Sigmoid colon (tissue), 7 donors: ENCODE measurements around the gene ADA. TPM values are rescaled to one million over a fixed set of nuclear protein-coding genes. Genes with fewer than 3 reads are reported as not detected.

Source experiments
- DNase-seq: peaks from one replicate; pipeline ENCODE4 v3.0.0-alpha.2; 2019
- H3K27ac ChIP-seq, 4 donors: fragments of 200-600 bp; sonication (generic); one replicate each; pipeline ENCODE4 v1.5.1; 2016 to 2019; ENCODE audit warnings: mild to moderate bottlenecking in 1 of 4
- H3K27me3 ChIP-seq, 3 donors: fragments of 200-600 bp; sonication (generic); one replicate each; pipeline ENCODE4 v1.5.1; 2019; ENCODE audit warnings: mild to moderate bottlenecking in 1 of 3
- H3K36me3 ChIP-seq, 4 donors: fragments of 200-600 bp; sonication (generic); one replicate each; pipeline ENCODE4 v1.5.1; 2016 to 2019
- H3K4me1 ChIP-seq, 4 donors: fragments of 200-600 bp; sonication (generic); one replicate each; pipeline ENCODE4 v1.5.1; 2017 to 2019
- H3K4me3 ChIP-seq, 4 donors: fragments of 200-600 bp; sonication (generic); one replicate each; pipeline ENCODE4 v1.5.1; 2017 to 2019; ENCODE audit warnings: mild to moderate bottlenecking in 2 of 4, moderate library complexity in 1 of 4
- H3K9me3 ChIP-seq, 4 donors: fragments of 200-600 bp in 3 of 4; sonication (generic) in 3 of 4; one replicate each; pipeline versions ENCODE4 v1.5.1 to v1.6.1; 2013 to 2019
- EP300 ChIP-seq, 4 donors: sonication (generic); formaldehyde crosslinking; IDR thresholded peaks; one replicate each; pipeline ENCODE4 v1.6.1; 2017; ENCODE audit warnings: antibody characterized with exemption in 4 of 4
- POLR2A ChIP-seq, 2 donors: fragments of 450-650 bp; IDR thresholded peaks; one replicate each; pipeline ENCODE4 v1.6.1; 2016; ENCODE audit warnings: antibody characterized with exemption in 2 of 2, mild to moderate bottlenecking in 2 of 2, moderate library complexity in 2 of 2
- POLR2AphosphoS5 ChIP-seq, 4 donors: sonication (generic); formaldehyde crosslinking; IDR thresholded peaks; one replicate each; pipeline ENCODE4 v1.6.1; 2017; ENCODE audit warnings: antibody characterized with exemption in 4 of 4
- WGBS, 2 donors: extraction: QIAGEN DNeasy Blood & Tissue Kit; methylation state at CpG; one replicate each; pipeline ENCODE4 v1.1.7; 2013; 5-methylcytosine and 5-hydroxymethylcytosine counted together
- intact Hi-C: fragments of 100-400 bp; cut with DNase I; formaldehyde crosslinking; loops from one replicate; pipeline ENCODE4 v1.15.1; 2023
- polyA plus RNA-seq, 3 donors: library from polyadenylated mRNA; stranded (reverse); fragments of 200-250 nt; gene quantifications; one replicate each; pipeline ENCODE4 v1.2.3, GENCODE V29; 2013
- total RNA-seq, 4 donors: library from RNA; depleted of rRNA; stranded (reverse); fragments of >200 nt; gene quantifications; one replicate each; pipeline ENCODE4 v1.1.0, GENCODE V29; 2016
- TF ChIP-seq, protein P1 (sequence below), 4 experiments: fragments of 450-650 bp in 3 of 4; fragments of 200-600 bp in 1 of 4; IDR thresholded peaks; one replicate each; pipeline ENCODE4 v1.5.1; 2016 to 2019; ENCODE audit warnings: antibody characterized with exemption in 4 of 4, mild to moderate bottlenecking in 3 of 4, moderate library complexity in 2 of 4
- donor health status: healthy with polysubstance abuse.
- donor health status: Bipolar disorder and iron deficiency.
- donor health status: healthy.

ADA gene
- total and polyA plus RNA-seq, 7 donors, result 2.5 to 17.1 (median 11.1) TPM

DNA sequence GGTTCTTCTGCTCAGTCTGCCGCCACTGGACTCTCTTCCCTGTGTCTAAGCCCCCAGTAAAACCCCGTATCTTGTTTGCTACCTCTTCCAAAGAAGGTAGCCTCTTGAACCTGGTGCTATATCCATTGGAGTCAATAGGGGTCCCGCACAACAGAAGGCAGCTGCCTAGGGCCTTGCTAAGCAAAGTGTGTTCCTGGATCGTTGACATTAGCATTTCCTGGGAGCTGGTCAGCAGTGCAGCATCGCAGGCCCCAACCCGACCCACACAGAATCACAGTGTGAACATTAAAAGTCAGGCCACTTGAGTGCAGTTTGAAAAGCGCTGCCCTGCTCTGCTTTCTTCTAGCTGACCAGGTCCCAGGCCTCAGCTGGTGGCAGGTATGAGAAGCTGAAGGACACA lies 2.9 kb downstream of the ADA start:
- no peak overlapping the region for H3K27ac ChIP-seq
- H3K4me1 ChIP-seq, result peaks cover 2 to 45% (median 28%) of the 10 kb centered on the region in 4 donors
- intact Hi-C loops, result no loop called here
- no peak for TF ChIP-seq POLR2A (IDR thresholded peaks at IDR 0.05)
- no peak for TF ChIP-seq EP300 (IDR thresholded peaks at IDR 0.05)
- TF ChIP-seq POLR2AphosphoS5 (IDR thresholded peaks at IDR 0.05), result no peak
- TF ChIP-seq, protein P1, sequence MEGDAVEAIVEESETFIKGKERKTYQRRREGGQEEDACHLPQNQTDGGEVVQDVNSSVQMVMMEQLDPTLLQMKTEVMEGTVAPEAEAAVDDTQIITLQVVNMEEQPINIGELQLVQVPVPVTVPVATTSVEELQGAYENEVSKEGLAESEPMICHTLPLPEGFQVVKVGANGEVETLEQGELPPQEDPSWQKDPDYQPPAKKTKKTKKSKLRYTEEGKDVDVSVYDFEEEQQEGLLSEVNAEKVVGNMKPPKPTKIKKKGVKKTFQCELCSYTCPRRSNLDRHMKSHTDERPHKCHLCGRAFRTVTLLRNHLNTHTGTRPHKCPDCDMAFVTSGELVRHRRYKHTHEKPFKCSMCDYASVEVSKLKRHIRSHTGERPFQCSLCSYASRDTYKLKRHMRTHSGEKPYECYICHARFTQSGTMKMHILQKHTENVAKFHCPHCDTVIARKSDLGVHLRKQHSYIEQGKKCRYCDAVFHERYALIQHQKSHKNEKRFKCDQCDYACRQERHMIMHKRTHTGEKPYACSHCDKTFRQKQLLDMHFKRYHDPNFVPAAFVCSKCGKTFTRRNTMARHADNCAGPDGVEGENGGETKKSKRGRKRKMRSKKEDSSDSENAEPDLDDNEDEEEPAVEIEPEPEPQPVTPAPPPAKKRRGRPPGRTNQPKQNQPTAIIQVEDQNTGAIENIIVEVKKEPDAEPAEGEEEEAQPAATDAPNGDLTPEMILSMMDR (IDR thresholded peaks at IDR 0.05), result no peak
- no peaks in the 10 kb centered on the region for H3K36me3 ChIP-seq
- WGBS, 2 donors, result 81 to 89% methylated on average over 7 of the region's 7 CpGs
- H3K27me3 ChIP-seq, result no peaks in the 10 kb centered on the region
- DNase-seq, result no peak
- H3K4me3 ChIP-seq, result no peak overlapping the region
- H3K9me3 ChIP-seq, result no peaks in the 10 kb centered on the region

DNA sequence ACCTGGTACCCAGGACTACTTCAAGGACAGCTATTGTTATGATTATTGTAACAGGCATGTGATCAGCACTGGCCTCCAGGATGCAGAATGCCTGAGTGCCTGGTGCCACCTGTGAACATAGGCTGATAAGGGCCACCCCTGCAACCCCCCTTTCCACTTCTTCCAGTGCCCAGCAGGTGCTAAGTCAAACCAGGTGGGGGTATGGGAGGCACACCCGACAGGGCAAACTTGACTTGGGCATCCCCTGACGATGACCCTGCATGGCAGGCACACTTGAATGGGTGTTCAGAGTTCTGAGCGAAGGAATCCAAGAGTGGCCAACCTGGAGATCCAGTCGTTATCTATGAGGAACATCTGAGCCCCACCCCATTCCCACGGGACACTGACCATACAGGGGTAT lies 3.4 kb downstream of the ADA start:
- intact Hi-C loops, result no loop called here

DNA sequence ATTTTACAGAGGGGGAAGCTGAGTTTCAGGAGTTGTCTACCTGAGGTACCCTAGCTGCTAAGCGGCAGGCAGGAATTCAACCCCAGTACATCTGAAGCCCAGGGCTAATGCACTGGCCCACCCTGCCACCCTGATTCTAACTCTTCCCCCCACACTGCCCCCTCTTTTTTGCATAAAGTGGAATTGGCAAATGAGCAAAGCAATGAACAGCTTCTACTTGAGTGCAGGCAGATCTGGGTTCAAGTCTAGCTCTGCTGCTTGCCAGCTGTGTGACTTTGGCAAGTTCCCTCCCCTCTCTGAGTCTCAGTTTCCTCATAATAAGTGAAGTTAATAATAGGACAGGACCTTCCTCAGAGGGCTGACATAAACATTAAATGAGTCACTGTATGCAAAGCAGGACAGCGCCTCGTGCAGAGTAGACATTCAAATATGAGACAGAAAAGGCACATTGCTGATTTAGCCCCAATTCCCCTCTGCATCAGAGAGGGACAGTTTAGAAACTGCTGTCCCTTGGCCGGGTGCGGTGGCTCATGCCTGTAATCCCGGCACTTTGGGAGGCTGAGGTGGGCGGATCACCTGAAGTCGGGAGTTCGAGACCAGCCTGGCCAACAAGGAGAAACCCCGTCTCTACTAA lies 4.7 kb downstream of the ADA start:
- TF ChIP-seq POLR2AphosphoS5 (IDR thresholded peaks at IDR 0.05) (no peak), EP300 (IDR thresholded peaks at IDR 0.05) (no peak), POLR2A (IDR thresholded peaks at IDR 0.05) (no peak)
- TF ChIP-seq, protein P1 (IDR thresholded peaks at IDR 0.05), result no peak
- Histone ChIP-seq H3K27me3 (no peaks in the 10 kb centered on the region), H3K4me3 (no peak overlapping the region), H3K4me1 (peaks cover 0 to 61% (median 40%) of the 10 kb centered on the region in 4 donors), H3K9me3 (no peaks in the 10 kb centered on the region), H3K27ac (peak overlapping the region in 2 of 4 donors; percentile 44 to 55), H3K36me3 (no peaks in the 10 kb centered on the region)
- no peak for DNase-seq
- intact Hi-C loops, result no loop called here
- WGBS, 2 donors, result 65 to 74% methylated on average over 10 of the region's 10 CpGs

More for the DNA sequence above, 3.4 kb downstream of the ADA start:
- DNase-seq, result no peak
- H3K9me3 ChIP-seq, result no peaks in the 10 kb centered on the region
- H3K36me3 ChIP-seq, result no peaks in the 10 kb centered on the region
- no peak overlapping the region for H3K4me3 ChIP-seq
- no peak for TF ChIP-seq EP300 (IDR thresholded peaks at IDR 0.05)
- TF ChIP-seq, protein P1 (IDR thresholded peaks at IDR 0.05), result no peak
- TF ChIP-seq POLR2A (IDR thresholded peaks at IDR 0.05), result no peak
- TF ChIP-seq POLR2AphosphoS5 (IDR thresholded peaks at IDR 0.05), result no peak
- H3K27me3 ChIP-seq, result no peaks in the 10 kb centered on the region
- H3K27ac ChIP-seq, result no peak overlapping the region
- whole genome bisulfite sequencing, 2 donors, result 84 to 93% methylated on average over 5 of the region's 5 CpGs
- peaks cover under 1 to 48% (median 32%) of the 10 kb centered on the region in 4 donors for H3K4me1 ChIP-seq

DNA sequence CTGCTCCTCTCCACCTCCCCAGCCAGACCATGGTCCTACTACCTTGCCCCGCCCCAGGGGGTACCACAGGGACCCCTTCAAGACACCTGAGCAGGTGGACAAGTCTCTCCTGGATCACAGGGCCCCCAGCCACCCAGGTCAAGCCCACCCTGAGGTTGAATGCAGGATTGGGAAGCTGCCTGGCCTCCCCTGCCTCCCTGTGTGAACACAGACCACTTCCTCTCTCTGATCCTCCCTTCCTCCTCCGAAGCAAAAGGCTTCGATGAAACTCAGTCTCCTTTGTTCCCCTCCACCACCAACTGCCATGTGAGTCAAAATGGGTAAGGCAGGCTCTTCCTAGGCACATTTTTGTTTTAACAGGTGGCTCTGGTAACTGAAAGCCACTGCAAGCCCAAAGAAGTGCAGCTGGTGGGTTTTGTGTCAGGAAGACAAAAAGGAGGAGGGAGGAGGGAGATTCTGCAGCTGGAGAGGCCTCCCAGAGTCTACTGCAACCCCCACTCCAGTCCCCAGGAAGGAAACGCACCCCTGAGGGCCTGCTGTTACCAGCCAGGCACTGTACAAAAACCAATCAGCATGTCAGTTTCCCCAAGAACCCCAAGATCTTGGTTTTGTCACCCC lies 5.4 kb downstream of the ADA start:
- WGBS, 2 donors, result 29 to 66% methylated on average over 4 of the region's 4 CpGs
- TF ChIP-seq EP300 (IDR thresholded peaks at IDR 0.05) (no peak), POLR2A (IDR thresholded peaks at IDR 0.05) (no peak), POLR2AphosphoS5 (IDR thresholded peaks at IDR 0.05) (no peak)
- TF ChIP-seq, protein P1 (IDR thresholded peaks at IDR 0.05), result no peak
- Histone ChIP-seq H3K27me3 (no peaks in the 10 kb centered on the region), H3K36me3 (no peaks in the 10 kb centered on the region), H3K4me1 (peaks cover 0 to 60% (median 41%) of the 10 kb centered on the region in 4 donors), H3K4me3 (no peak overlapping the region), H3K9me3 (no peaks in the 10 kb centered on the region), H3K27ac (peak overlapping the region in 2 of 4 donors; percentile 44 to 55)
- DNase-seq, result no peak
- intact Hi-C loops, result no loop called here
